Uterus (tissue), 2 donors: Measurements from ENCODE around the gene GJB1.

Source experiments
- CTCF ChIP-seq, 4 experiments: fragments of 200-600 bp in 2 of 4; fragments of 450-650 bp in 2 of 4; sonication (generic) in 2 of 4; IDR thresholded peaks; one replicate each; pipeline ENCODE4 v1.5.1; 2016 to 2019; ENCODE audit warnings: antibody characterized with exemption in 4 of 4, mild to moderate bottlenecking in 2 of 4, moderate library complexity in 1 of 4
- POLR2A ChIP-seq, 2 donors: fragments of 450-650 bp; IDR thresholded peaks; one replicate each; pipeline ENCODE4 v1.6.1; 2016; ENCODE audit warnings: antibody characterized with exemption in 2 of 2, mild to moderate bottlenecking in 1 of 2, moderate library complexity in 1 of 2

GRCh38 chrX:71269801-71270395, 46.9 kb downstream of the GJB1 start:
- TF ChIP-seq POLR2A (IDR thresholded peaks at IDR 0.05) = no peak
- TF ChIP-seq CTCF (IDR thresholded peaks at IDR 0.05) = no peak
